ENCODE results near the gene PHF13.
A peak's percentile ranks its signal among the peaks of the same experiment; 100 is the strongest.
"Not testable (repeated sequence)": the region's sequence is repeated elsewhere in the genome, so short reads cannot be mapped to it uniquely, and the experiment has no call there.

PHF13 gene

GRCh38 chr1:6587261-6588005, 26.1 kb upstream of the PHF13 start:
- no peak for DNase-seq

GRCh38 chr1:6588128-6588892, 25.2 kb upstream of the PHF13 start:
- no peak for DNase-seq

- no peak for DNase-seq
Observed at GRCh38 chr1:6588893-6589520, 24.5 kb upstream of the PHF13 start.

GRCh38 chr1:6590046-6590445, 23.5 kb upstream of the PHF13 start:
- no peak for DNase-seq

- DNase-seq = no peak
Observed at GRCh38 chr1:6591222-6591621, 22.3 kb upstream of the PHF13 start.

GRCh38 chr1:6591644-6592043, 21.9 kb upstream of the PHF13 start:
- no peak for DNase-seq

GRCh38 chr1:6592441-6592840, 21.1 kb upstream of the PHF13 start:
- no peak for DNase-seq

- DNase-seq = no peak
Observed at GRCh38 chr1:6592865-6593593, 20.5 kb upstream of the PHF13 start.

GRCh38 chr1:6593810-6594209, 19.7 kb upstream of the PHF13 start:
- no peak for DNase-seq

GRCh38 chr1:6594977-6595740, 18.4 kb upstream of the PHF13 start:
- DNase-seq = no peak

GRCh38 chr1:6596351-6596750, 17.2 kb upstream of the PHF13 start:
- no peak for DNase-seq

- no peak for DNase-seq
Observed at GRCh38 chr1:6596886-6597776, 16.4 kb upstream of the PHF13 start.

GRCh38 chr1:6597777-6598131, 15.8 kb upstream of the PHF13 start:
- no peak for DNase-seq

- no peak for DNase-seq
Observed at GRCh38 chr1:6599141-6599975, 14.2 kb upstream of the PHF13 start.

GRCh38 chr1:6599991-6600390, 13.5 kb upstream of the PHF13 start:
- DNase-seq = not testable (repeated sequence)

- DNase-seq = no peak
Observed at GRCh38 chr1:6600410-6601048, 13.0 kb upstream of the PHF13 start.

GRCh38 chr1:6601049-6601922, 12.2 kb upstream of the PHF13 start:
- DNase-seq = peak; percentile 93

GRCh38 chr1:6601923-6602668, 11.4 kb upstream of the PHF13 start:
- DNase-seq = no peak
